Stimulated activated CD8-positive, alpha-beta memory T cell treated with anti-CD3 and anti-CD28 coated beads, Interleukin-12 subunit alpha, Interleukin-12 subunit beta, amount 100 ng/mL, for 24 hours (primary cell): ENCODE results near the gene CCDC89.

ENCODE experiments used
- DNase-seq: peaks from one replicate; pipeline ENCODE4 v3.0.0-alpha.2; 2020; ENCODE audit errors: extremely low read depth

Gene CCDC89

GRCh38 chr11:85685820-85686459 lies at the start of gene CCDC89:
TSS of gene CCDC89 (minus strand) at chr11:85686195. CDS start at chr11:85686130, 65 bp downstream.
- no peak for DNase-seq

DNA sequence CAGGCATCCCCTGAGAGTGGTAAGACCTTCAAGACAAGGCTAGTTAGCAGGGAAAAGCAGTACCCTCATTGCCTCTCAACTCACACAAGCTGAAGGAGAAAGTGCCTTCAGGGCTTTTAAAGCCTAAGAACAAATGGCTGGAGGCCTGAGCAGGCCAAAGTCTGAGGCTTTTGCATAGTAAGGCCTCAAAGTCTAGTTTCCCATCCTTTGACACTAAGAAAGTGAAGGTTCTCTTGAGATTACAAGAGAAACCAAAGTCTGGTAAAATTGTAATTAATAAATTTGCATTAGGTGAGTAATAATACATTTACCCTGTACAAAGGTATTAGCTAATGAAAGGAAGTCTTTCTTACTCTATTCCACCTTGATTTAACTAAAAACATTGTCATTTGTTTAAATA lies 47.0 kb upstream of the CCDC89 start:
- DNase-seq: no peak

DNA sequence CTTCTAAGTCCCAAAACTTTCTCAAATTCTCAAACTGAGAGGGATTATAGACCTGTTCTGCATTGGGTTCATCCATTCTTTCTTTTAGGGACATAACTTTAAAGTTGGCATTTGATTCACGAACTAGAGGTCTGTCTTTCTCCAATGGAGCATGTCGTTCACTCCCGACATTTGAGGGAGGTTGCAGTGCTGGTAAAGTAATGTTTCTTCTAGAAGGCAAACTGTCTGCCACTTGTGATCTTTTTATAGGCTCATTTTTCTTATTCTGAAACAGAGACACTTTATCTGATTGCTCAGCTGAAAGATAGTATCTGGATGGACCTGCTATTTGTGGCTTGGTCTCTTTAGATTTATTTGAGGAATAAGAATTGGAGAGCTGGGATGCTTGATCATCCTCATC lies 40.4 kb upstream of the CCDC89 start:
- DNase-seq: no peak

DNA sequence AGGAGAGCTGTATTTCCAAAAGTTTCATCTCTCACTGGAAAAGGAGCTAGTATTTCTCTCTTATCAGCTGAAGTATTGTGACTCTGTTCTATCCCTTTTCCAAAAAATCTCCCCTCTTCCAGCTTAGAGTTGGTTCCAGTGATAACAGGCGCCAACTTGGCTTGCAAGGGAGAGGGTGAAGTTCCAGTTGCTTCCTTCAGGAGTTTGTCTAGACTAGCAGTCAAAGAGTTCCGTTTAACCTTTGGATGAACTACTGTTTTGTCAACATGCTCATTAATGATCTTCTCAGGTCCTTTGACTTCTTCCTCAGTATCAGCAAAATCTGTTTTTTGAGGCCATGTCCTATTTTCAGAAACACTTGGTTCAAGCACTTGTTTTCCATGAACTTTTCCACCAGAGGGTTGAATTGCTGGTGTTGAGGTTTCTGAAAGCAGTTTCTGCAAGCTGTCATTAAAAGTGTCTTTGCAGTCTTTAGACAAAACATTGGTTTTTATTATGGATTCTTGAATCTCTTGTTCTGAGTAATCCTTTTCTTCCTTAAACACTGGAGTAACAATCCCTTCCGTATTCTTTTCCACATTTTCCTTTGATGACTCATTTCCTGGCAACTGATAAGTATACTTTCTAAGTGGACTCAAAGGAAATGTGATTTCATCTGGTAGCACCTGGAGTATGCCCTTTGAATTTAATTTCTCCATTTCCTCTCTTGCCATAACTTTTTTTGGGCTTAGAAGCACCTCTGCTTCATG lies 39.7 kb upstream of the CCDC89 start:
- no peak for DNase-seq

DNA sequence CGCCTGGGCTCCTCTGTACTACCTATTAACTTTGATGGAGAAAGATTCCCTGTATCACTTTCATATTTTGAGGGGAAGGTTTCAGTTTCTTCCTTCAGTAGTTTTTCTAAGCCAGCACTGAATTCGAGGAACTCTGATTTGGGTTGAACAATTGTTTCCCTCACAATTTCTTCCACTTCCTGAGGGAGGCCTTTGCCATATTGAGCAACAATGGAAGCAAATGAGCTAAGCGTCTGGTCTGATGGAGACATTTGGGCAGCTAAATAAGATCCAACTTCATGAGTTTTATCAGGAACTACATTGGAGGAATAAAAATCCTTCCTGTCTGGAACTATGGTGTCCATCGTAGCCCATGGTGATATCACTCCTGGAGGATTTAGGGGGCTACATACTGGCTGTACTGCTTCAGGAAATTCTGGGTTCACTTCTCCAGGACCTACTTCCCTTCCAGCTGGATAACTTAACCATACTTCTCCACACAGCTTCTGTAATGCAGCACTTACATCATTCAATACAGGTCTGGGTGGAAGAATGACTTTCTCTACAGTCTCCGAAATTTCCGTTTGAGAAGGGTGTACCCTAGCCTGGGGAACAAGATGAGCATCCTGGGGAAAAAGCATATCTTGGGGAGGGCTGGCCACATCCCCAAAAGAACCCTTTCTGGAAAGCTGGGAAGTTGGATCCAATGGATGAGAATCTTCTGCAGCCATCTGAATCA lies 38.9 kb upstream of the CCDC89 start:
- DNase-seq: no peak

GRCh38 chr11:85723088-85723487 lies 37.1 kb upstream of the CCDC89 start:
- DNase-seq: no peak

DNA sequence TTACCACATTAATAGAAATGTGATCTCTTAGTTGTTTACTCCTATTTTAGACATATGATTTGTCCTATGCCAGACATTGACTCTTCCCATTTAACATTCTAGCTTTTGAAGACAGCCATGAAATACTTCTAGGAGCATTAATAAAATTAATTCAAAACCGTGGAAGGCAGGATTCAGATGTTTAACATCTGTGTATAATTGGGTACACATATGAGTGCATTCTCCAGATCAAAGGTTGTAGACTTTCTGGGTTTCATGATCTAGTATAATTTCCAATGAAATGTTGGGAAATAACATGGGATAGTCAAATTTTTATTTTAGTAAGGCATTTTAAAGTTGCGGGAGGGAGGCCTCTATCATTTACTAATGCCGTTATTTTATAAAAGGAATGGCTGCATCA lies 35.2 kb upstream of the CCDC89 start:
- no peak for DNase-seq

- no peak for DNase-seq
Measured at GRCh38 chr11:85718991-85719807, 33.2 kb upstream of the CCDC89 start.

- DNase-seq: no peak
Measured at GRCh38 chr11:85718126-85718943, 32.3 kb upstream of the CCDC89 start.

DNA sequence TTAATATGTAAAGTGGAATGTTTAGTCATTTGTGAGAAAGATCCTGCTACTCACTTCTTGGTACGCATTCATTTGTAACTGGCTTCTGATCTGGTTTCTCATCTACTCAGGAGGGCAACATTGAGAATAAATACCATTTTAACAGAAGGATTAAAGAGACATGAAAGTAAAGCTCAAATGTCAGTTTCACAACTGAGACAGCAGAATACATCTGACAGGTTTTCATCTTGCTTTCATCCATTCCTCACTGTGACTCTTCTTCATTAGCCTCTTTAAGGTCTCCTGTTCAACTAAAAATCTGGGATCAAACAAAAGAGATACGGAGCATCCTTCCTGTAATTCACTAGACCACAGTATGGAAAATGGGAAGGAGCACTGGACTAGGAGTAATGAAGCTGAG lies 31.4 kb upstream of the CCDC89 start:
- DNase-seq: no peak

GRCh38 chr11:85712953-85713352 lies 27.0 kb upstream of the CCDC89 start:
- no peak for DNase-seq

- DNase-seq: no peak
Measured at GRCh38 chr11:85710917-85711316, 24.9 kb upstream of the CCDC89 start.

DNA sequence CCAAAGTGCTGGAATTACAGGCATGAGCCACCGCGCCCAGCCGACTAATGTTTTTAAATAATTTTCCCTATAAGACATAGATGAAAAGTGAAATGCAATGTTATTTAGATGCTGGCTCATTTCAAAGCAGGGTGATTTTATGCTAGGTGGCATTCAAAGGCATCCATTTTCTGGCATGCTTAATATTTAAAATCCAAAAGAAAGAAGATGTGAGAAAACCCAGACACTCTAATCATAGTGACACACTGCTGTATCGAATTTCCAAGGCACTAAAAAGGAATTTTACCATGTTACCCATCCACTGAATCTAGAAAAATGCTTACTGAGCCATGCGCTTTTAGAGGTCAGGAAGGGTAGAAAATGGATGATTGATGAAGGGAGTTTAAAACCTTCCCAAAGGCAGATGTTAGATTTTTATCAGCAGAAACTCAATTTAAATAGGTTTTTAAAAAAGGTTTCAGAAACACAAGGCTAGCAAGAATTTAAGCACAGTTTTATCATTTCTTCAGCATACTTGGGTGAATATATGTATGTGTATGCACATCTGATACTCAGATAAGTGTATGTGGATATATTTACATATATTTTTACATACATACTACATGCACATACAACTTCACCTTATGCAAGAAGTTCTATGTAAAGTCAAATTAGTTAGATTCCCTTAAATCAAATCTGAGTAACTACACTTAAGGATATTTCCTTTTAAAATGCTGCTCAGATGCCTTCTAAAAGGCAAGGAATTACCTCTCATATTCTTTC lies 24.1 kb upstream of the CCDC89 start:
- no peak for DNase-seq

DNA sequence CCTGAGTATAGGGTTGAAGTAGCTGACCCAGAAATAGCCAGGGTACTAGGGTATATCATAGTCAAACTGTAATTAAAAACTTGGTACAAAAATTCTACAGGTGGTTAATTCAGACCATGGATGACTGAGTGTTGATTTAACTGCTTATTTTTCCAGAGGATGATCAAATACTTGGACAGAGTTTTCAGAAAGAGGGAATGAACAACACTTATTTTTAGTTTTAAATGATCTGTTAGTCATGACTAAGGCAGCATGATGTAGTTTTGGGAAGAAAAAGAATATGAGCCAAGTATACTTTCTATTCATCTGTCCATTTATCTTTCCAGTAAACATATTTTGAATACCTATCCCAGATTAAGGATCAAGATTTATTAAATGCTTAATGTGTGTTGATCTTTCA lies 19.8 kb upstream of the CCDC89 start:
- DNase-seq: no peak

GRCh38 chr11:85704967-85705366 lies 19.0 kb upstream of the CCDC89 start:
- no peak for DNase-seq

GRCh38 chr11:85699957-85700741 lies 14.2 kb upstream of the CCDC89 start:
- DNase-seq: no peak

- no peak for DNase-seq
Measured at GRCh38 chr11:85698195-85698594, 12.2 kb upstream of the CCDC89 start.

DNA sequence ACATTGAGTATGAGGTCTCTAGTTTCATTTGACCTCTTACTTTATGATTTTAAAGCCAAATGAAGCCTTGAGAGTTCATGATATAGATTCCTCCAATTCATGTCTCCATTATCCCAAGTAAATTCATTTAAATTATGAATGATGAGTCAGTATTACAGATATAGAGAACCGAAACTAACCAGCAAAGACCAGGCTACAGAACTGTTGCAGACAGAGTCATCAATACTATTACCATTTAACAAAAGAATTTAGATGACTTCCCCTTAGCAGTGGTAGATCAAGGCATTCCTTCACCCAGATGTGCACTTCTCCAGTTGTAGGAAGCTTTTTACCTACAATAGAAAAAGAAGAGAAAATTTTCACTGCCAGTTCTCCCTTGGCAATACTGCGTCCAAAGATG lies 11.8 kb upstream of the CCDC89 start:
- no peak for DNase-seq

DNA sequence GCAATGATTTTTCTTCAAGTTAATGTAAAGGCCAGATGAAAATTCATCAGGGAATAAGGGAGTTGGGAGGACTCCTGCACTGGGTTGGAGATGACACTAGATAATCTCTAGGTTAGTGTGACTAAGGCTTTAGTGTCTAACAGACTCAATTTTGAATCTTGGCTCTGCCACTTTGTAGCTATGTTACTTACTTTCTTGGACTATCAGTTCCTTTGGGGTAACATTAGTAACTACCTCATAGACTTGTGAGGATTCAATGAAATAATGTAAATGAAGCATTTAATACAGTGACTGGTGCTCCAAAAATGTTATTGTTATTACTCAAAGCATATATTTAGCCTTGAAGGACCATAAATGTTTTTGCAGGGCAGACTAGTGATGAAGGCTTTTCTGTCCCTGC lies 9.6 kb upstream of the CCDC89 start:
- DNase-seq: no peak
